ENCODE results near the gene LYSET.
A peak's percentile ranks its signal among the peaks of the same experiment; 100 is the strongest.
"Not testable (repeated sequence)": the region's sequence is repeated elsewhere in the genome, so short reads cannot be mapped to it uniquely, and the experiment has no call there.

The LYSET gene

DNA sequence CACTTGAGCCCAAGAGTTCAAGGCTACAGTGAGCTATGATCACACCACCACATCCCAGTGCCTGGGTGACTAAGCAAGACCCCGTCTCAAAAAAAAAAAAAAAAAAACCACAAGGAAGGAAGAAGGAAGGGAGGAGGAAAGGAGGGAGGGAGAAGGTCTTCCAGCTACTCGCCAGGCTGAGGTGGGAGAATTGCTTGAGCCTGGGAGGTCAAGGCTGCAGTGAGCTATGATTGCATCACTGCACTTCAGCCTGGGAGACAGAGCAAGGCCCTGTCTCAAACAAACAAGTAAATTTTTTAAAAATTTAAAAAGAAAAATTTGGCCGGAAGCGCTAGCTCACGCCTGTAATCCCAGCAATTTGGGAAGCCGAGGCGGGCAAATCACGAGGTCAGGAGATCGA, 16.5 kb upstream of the LYSET start:
- DNase-seq (ENCODE audit: low read depth in 2 of 2): not testable (repeated sequence)

- not testable (repeated sequence) for DNase-seq (ENCODE audit: low read depth in 2 of 2)
Observed at GRCh38 chr14:93169619-93170018, 15.5 kb upstream of the LYSET start.

DNA sequence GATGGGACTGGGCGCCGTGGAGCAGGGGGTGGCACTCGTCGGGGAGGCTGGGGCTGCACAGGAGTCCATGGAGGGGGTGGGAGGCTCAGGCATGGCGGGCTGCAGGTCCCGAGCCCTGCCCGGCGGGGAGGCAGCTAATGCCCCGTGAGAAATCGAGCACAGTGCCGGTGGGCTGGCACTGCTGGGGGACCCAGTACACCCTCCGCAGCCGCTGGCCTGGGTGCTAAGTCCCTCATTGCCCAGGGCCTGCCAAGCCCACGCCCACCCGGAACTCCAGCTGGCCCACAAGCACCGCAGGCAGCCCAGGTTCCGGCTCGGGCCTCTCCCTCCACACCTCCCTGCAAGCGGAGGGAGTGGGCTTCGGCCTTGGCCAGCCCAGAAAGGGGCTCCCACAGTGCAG, 15.0 kb upstream of the LYSET start:
- DNase-seq (ENCODE audit: low read depth in 2 of 2): not testable (repeated sequence)

DNA sequence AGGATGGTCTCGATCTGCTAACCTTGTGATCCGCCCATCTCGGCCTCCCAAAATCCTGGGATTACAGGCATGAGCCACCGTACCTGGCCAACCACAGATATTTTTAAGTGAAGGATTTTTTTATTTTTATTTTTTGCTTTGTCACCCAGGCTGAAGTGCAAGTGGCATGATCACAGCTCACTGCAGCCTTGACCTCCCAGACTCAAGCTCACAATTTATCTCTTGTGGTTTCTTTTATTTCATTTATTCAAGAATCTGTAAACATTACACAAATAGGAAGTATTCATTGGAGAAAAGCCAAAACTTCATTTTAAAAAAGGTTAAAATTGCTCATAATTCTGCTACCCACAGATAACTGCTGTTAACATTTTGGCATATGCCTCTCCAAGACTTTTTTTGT, 13.7 kb upstream of the LYSET start:
- DNase-seq (ENCODE audit: low read depth in 2 of 2): no peak

DNA sequence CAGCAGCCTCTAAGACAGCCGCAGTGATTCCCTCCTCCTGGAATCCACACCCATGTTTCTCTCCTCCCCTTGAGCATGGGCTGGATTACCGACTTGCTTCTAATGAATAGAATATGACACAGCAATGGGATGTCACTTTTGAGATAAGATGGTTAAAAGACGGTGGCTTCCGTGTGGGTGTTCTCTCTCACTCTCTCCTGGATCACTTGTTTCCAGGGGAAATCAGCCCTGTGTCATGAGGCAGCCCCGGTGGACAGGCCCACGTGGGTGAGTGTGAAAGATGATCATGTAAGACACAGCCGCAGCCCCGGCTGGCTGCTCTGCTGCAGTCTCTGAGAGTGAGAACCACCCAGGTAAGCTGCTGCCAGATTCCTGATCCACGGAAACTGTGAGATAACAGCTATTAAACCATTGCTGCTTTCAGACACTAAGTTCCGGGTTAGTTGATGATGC, 11.1 kb upstream of the LYSET start:
- DNase-seq (ENCODE audit: low read depth in 2 of 2): no peak

GRCh38 chr14:93174731-93175130, 10.4 kb upstream of the LYSET start:
- not testable (repeated sequence) for DNase-seq (ENCODE audit: low read depth in 2 of 2)

- DNase-seq (ENCODE audit: low read depth in 2 of 2): no peak
Observed at GRCh38 chr14:93175492-93175891, 9.6 kb upstream of the LYSET start.

DNA sequence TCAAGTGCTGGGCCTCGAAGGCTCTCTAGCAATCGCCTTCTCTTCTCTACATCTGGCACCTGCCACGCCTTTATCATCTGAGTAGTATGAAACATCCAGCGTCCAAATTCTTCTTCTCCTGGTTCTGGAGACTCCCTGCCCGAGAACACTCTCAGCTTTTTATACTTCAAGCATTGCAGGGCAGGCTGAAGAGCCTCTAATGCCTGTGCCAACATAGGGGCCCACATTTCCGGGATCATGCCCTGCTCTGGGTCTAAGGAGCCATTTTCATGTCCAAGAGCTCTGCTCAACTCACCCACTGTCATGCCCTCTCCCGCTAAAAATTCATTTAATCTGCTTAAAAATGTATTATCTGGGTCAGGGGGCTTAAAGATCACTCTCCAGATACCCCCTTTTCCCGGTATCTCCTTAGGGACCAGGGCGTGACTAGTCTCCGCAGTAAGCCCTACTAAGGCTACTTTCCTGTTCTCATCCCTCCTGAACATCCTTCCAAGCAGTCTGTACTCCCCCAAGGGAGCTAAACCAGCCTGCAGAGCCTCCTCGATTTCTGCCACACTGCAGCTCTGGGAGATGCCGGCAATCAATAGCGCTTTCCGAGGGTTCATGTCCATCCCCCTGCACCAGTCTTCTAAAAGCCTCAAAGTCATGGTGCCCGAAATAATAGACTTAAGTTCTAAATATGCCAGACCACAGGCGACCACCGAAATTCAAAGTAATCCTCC, 1.4 kb upstream of the LYSET start:
- DNase-seq (ENCODE audit: low read depth in 2 of 2): no peak

DNA sequence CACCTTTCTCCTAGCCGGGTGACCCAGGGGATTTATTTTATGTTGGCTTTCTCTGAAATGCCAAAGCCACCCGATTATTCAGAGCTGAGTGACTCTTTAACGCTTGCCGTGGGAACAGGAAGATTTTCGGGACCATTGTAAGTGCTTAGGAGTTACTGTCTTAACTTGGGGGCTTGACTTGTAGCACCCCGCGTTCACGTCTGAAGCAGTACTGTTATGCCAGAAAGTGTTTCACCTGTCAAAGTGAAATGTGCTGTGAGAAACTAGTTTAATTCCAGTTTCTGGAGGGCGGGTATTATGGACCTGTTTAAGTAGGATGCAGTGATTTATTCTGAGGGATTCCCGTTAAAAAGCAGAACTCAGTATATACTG, 218 bp downstream of the LYSET start:
- no peak for DNase-seq (ENCODE audit: low read depth in 2 of 2)

- no peak for DNase-seq (ENCODE audit: low read depth in 2 of 2)
Observed at GRCh38 chr14:93186466-93186865, 1.3 kb downstream of the LYSET start.

DNA sequence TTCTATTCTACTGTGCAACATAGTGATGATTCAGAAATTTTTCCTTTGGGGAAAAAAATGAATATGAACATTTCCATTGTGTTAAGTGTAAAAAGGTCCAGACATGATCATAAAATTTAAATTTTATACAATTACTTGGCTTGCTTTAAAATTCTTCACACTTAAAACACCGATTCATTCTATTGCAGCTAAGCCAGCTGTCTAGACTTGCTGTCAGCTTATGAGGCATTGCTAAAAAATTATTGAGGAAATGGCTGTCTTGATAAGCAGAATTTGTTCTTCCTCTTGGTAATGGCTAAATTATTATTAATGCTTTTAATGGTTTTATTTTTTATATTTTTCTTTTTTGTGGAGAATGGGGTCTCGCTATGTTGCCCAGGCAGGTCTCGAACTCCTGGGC, 1.8 kb downstream of the LYSET start:
- no peak for DNase-seq (ENCODE audit: low read depth in 2 of 2)

DNA sequence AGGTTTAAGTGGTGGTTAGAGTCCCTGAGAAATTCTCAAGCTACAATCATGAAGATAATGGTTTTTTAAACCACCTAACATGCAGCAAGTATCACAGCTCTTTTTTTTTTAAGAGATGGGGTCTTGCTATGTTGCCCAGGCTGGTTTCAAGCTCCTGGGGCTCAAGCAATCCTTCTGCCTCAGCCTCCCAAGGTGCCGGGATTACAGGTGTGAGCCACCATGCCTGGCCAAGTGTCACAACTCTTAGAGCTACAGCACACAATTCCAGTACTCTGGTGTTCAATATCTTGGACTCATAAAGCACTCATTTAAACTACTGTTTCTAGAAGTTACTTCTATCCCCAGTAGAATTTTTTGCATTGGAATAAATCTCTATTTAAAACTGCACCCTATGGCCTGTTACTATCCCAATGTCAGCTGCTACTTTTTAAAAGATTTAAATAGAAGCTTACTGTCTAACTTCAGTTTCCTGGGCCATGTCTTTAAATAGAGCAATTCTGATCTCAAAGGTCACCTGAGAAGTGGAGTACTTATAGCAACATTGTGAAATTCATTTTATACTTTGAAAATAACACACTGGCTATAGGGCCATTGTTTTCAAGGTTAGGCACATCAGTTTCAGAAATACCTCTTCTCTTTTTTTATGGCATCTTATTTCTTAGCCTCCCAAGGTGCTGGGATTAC, 10.3 kb downstream of the LYSET start:
- DNase-seq (ENCODE audit: low read depth in 2 of 2): no peak

- no peak for DNase-seq (ENCODE audit: low read depth in 2 of 2)
Observed at GRCh38 chr14:93199031-93199430, 13.9 kb downstream of the LYSET start.

DNA sequence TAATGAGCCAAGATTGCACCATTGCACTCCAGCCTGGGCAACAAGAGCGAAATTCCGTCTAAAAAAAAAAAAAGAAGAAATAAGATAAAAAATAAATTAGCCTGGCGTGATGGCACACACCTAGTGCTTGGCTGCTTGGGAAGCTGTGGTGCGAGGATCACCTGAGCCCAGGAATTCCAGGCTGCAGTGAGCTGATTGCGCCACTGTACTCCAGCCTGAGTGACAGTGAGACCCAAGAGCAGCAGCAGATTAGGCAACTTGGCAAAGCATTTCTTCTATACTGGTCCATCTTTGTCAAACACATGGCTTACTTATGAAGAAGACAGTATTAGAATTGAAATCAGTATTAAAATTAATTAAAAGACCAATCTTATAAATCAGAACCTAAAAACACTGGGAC, 15.4 kb downstream of the LYSET start:
- no peak for DNase-seq (ENCODE audit: low read depth in 2 of 2)

DNA sequence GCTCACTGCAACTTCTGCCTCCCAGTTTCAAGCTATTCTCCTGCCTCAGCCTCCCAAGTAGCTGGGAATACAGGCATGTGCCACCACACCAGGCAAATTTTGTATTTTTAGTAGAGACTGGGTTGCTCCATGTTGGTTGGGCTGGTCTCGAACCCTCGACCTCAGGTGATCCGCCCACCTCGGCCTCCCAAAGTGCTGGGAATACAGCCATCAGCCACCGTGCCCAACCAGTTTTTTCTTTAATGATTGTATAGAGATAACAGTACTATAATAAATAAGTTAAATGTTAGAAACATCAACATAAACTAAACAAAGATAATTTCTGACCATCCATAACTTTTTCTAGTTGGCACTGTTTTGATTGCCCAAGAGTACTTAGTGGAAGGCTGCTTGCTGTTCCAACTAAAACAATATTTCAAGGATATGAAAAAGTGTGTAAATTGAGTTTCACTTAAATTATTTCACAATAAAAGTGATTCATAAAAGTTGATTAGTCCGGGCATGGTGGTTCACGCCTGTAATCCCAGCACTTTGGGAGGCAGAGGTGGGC, 16.1 kb downstream of the LYSET start:
- no peak for DNase-seq (ENCODE audit: low read depth in 2 of 2)

DNA sequence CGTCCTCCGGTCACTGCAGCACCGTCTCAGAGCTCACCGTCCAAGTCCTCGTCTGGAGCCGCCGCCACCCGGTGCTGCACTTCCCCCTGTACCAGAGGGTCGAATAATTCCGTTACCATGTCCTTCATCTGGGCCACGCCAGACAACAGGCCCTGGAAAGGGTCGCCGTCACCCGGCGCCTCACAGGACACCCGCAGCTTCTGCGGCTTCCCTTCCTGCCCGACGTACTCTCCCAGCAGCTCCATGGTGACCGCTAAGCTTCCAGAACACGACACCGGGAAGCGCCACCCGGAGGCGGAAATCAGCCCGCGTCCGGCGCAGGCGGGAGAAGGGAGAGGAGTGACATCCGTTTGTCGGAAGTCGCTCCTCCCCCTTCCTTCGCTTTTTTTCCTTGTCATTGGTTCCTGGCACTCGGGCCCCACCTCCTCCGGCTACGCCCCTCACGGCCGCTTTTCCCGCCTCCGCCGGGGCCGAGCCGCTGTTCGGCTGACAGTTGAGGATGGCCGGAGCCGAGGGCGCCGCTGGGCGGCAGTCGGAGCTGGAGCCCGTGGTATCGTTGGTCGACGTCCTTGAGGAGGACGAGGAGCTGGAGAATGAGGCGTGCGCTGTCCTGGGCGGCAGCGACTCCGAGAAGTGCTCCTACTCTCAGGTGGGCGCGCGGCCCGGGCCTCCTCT, 21.8 kb downstream of the LYSET start, which contains the start of the genes GON7 and UBR7:
GON7 (minus strand) TSS at position 273 of the 675 bp plus-strand sequence; CDS start at position 245, 28 bp downstream.
UBR7 (plus strand) TSS at position 464 of the 675 bp plus-strand sequence; CDS start at position 500, 36 bp downstream.
- peak; percentile 66 to 75 for DNase-seq (ENCODE audit: low read depth in 2 of 2)

- DNase-seq (ENCODE audit: low read depth in 2 of 2): no peak
Observed at GRCh38 chr14:93207468-93208308, 22.6 kb downstream of the LYSET start.

GRCh38 chr14:93212432-93212831, 27.3 kb downstream of the LYSET start:
- DNase-seq (ENCODE audit: low read depth in 2 of 2): no peak

DNA sequence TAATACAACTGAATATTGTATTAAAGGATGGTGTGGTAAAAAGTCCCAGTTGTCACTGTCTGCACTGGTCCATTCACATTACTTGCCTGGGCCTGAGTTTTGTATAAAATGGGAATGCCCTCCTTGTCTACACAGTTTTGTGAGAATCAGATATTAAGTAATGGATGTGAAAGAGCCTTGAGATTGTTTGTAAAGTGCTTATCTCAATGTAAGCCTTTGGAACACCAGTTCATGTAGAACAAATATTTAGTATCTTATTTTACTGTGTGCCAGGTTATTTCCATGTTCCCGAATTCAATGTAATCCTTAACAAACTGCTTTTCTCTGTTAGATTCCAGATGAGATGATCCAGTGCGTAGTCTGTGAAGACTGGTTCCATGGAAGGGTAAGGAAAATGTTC, 29.5 kb downstream of the LYSET start:
- no peak for DNase-seq (ENCODE audit: low read depth in 2 of 2)

GRCh38 chr14:93219103-93219726, 34.1 kb downstream of the LYSET start:
- DNase-seq (ENCODE audit: low read depth in 2 of 2): peak in 1 of 2 donors; percentile 28

GRCh38 chr14:93220509-93220908, 35.4 kb downstream of the LYSET start:
- no peak for DNase-seq (ENCODE audit: low read depth in 2 of 2)
